Sciatic nerve (tissue), 2 donors: ENCODE results near the gene TFAM. TPM values are rescaled to one million over a fixed set of nuclear protein-coding genes. Genes with fewer than 3 reads are reported as not detected.
"Not testable (repeated sequence)": the region's sequence is repeated elsewhere in the genome, so short reads cannot be mapped to it uniquely, and the experiment has no call there.

Experiments
- ATAC-seq: fragments of 200-7000 bp; cut with Tn5 transposase; one replicate; pipeline ENCODE4 v1.9.1; 2020; ENCODE audit warnings: mild to moderate bottlenecking, moderate library complexity
- DNase-seq: peaks from one replicate; pipeline ENCODE4 v3.0.0-alpha.2; 2020; ENCODE audit warnings: low spot score
- intact Hi-C: fragments of 100-400 bp; cut with DNase I; formaldehyde crosslinking; loops from one replicate; pipeline ENCODE4 v1.14.2; 2022
- total RNA-seq: library from RNA; stranded (reverse); fragmentation: NEBNext Ultra II Directional; extraction: Animal tissue kit (Norgen Biotek cat#: 25700); gene quantifications from one replicate; pipeline ENCODE4 v1.2.1, GENCODE V29; 2021
- donor health status: DM: no; HTN: no; CAD: no.
- donor health status: DM: no; HTN: no; CAD: no.

The TFAM gene
- total RNA-seq, 1 donor from 2014 or later = 28.1 TPM

DNA sequence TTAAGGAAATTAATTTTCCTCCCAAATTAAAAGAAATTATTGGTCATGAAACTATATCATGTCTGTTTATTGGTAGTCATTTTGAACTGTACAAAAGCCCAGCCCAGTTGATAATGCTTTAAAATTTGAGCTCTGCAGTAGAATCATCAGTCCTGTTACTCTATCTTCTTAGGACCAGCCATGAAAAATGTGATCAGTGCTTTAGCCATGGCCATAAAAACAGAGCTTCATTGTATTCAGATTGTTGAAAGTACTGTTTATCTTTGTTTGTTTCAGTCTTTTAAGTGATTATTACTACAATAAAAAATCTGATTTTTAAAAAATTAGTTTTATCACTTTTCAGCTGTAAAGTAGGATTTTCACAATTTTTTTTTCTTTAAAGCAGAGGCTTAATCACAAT, 13.7 kb upstream of the TFAM start:
- intact Hi-C loops = no loop called here
- ATAC-seq (no peak), DNase-seq (no peak)

DNA sequence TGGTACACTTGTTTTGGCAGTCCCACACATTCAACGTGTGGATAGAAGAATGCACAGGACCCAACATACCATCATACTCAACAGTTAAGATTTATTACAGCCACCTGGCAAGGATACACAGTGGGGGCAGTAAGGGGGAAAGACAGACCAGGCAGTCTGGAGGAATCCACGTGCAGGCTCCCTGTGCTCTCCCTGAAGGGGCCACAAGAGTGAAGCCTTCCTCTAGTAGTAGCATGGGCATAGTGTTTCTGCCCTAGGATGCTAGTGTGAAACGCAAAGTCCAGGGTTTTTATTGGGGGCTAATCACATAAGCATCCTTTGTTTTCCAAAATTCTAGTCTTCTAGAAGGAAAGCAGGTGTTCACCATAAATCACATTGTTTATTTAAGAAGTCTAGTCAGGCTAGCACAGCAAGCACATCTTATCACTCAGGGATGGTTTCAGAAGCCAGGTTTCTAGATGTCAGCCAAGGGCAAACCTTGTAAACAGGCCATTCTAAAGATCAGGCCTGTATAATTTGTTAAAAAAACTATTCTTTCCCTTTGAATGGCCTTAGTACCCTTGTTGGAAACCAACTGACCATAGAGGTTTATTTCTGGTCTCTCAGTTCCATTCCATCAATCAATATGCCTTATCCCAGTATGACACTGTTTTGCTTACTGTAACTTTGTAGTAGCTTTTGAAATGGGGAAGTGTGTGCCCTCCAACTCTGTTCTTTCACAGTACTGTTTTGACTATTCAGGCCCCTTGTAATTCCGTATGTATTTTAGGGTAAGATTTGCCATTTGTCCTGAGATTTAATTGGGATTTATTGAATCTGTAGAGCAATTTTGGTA, 12.4 kb upstream of the TFAM start:
- ATAC-seq = no peak

DNA sequence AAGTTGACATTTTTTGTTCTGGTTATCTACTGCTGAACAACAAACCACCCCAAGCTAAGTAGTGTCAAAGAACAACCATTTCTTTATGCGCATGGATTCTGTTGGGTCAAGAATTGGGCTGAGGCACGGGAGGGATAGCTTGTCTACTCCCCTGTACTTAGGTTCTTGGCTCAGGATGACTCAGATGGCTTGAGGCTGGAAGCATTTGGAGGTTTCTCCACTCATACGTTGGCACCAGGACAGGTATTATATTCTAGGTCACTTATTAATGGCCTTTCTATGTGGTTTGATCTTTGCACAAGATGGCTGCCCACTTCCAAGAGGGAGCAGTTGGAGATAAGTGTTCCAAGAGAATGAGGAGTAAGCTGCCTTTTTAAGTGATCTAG, 11.8 kb upstream of the TFAM start:
- ATAC-seq = no peak
- intact Hi-C loops = no loop called here
- no peak for DNase-seq

More for the DNA sequence above, 12.4 kb upstream of the TFAM start:
- intact Hi-C loops = no loop called here
- no peak for DNase-seq

DNA sequence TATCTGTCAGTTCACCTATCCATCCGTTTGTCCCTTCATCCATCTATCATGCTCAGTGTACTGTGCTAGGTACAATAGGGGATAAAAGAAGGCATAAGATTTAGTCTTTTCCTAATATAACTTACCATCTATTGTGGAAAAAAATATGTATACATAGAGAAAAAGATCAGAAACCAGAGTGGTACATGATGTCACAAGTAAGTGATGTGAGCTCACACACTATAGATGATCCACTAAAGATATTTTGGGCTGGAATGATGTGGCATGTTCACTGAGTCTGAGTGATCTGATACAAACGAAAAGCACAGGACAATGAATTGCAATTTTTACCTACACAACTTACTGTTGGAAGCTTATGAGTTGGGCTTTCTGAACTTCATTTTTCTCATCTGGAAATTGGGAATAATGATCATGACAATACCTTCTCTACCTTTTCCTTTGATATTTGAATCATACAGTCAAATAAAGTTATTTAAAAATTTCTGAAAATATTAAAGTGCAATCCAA, 2.7 kb upstream of the TFAM start:
- ATAC-seq = no peak
- intact Hi-C loops = no loop called here
- DNase-seq = no peak

DNA sequence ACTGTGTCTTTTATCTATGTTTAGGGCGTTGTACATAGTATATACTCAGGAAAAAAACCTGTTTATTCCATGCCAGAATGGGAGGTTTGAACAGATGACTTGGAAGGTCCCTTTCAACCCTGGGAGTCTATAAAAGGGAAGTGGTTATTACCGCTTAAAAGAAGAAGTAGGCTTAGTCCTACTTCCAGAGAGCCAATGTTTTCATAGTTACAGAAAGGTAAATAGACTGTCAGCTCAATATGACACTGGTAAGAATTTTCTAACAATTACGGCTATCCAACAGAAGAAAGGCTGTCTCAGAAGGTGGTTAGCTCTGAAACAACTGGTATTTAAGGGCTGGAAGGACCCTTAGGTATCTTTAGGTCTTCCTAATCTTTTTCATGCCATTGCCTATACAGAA, 1.1 kb upstream of the TFAM start:
- intact Hi-C loops = no loop called here
- peak; percentile 29 for ATAC-seq
- no peak for DNase-seq

DNA sequence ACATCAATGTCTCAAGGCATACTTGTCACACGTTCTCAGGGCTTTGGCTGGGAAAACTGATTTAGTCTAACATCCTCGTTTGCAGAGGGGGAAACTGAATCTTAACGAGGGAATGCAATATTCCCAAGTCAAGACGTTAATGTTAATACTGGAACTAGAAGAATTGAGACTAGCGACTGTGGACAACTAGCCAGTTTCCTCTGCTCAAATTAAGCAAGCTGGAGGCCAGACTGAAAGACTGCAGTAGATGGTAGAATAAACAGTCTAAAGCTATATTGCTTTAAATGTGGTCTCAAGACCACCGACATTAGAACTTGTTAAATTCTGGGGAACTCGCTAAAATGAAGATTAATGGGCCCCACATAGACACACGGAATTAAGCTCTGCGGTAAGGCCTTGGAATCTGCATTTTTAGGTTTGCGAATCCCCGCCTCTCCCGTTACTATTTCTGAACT, 639 bp upstream of the TFAM start:
- DNase-seq (no peak), ATAC-seq (no peak)
- intact Hi-C loops = no loop called here

DNA sequence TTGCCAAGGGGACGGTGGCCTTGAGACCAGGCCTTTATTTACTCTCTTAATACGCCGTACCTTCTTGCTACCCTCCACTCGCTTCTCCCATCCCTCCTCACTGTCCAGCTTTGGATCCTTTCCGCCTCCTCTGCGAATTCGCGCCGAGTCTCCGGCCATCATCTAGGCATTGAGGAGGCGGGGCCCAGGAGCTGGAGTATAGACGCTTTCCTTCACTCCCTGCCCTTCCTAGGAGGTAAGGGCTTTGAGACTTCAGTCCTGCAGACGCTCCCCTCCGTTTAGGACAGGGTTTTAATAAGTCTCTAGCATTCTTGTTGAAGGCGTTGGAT, 538 bp downstream of the TFAM start:
- intact Hi-C loops = no loop called here
- DNase-seq (no peak), ATAC-seq (peak; percentile 6)

DNA sequence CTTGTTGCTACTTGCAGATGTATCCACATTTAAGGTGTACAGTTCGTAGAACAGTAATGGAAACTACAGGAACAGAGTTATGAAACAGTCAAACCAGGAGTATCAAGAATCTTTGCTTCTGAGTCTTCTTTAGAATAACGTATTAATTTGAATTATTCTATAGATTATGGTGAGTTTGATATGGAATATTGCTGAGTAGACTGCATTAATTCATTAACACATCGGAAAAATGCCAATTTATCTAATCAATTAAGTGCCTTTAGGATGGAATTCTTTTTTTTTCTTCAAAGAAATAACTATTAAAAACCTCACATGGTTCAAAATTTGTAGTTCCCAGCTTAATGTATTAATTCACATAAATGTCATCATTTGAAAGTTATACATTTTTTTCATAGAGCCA, 3.8 kb downstream of the TFAM start:
- DNase-seq (no peak), ATAC-seq (no peak)
- intact Hi-C loops = no loop called here

DNA sequence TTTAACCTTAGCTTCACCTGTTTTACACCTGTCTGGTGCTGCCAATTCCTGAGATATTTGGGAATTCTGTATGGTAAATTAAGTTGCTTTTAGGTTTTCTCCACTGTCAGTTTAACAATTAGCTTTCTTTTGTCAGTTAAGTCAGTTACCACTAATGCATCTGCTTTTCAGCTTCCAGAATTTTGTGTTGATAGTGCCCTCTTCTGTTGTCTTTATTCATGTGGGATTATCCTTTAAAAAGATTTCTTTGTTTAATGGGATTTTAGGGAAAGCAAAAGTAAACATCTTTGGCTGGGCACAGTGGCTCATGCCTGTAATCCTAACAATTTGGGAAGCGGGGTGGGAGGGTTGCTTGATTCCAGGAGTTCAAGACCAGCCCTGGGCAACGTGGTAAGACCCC, 8.1 kb downstream of the TFAM start:
- ATAC-seq = no peak
- no peak for DNase-seq
- intact Hi-C loops = no loop called here

DNA sequence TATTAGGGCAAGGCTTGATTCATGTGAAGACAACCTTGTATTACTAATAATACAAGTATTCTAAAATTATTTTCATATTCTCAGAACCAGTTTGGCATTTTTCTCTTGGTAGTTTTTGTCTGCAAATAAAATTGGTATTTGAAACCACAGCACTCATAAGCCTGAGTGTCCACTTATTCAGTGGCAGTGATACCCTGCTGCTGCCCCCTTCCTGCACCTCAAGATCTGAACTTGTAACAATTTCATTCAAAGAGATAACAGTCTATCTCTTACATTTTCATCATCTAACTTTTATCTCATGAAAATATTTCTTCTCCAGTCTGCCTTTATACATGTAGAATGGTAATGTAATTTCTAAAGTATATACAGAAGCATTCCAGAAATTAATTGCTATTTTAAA, 9.3 kb downstream of the TFAM start:
- intact Hi-C loops = no loop called here
- ATAC-seq (no peak), DNase-seq (no peak)

DNA sequence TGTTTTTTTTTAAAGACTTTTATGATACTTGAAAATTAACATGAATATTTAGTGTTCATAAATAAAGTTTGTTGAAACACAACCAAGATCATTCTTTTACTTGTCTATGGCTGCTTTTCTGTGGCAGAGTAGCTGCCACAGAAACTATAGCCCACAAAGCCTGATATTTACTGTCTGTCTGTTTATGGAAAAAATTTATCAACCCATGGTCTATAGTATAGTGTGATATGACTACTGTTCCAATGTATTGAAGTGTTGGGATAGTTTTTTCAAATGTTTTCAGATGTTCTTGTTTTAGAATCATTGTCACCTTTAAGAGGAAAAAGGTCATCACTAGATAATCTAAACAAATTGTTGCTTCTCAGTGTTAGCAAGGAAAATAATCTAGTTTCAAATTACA, 10.8 kb downstream of the TFAM start:
- intact Hi-C loops = no loop called here
- DNase-seq (no peak), ATAC-seq (no peak)

DNA sequence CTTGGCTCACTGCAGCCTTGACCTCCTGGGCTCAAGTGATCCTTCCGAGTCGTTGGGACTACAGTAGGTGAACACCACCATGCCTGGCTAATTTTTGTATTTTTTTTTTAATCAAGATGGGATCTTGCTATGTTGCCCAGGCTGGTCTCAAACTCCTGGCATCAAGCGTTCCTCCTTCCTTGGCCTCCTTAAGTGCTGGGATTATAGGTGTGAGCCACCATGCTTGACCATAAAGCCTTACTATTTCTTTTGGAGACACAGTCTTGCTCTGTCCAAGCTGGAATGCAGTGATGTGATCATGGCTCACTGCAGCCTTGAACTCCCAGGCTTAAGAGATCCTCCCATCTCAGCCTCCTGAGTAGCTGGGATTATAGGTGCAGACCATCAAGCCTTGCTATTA, 12.6 kb downstream of the TFAM start:
- intact Hi-C loops = no loop called here
- ATAC-seq = no peak
- no peak for DNase-seq

DNA sequence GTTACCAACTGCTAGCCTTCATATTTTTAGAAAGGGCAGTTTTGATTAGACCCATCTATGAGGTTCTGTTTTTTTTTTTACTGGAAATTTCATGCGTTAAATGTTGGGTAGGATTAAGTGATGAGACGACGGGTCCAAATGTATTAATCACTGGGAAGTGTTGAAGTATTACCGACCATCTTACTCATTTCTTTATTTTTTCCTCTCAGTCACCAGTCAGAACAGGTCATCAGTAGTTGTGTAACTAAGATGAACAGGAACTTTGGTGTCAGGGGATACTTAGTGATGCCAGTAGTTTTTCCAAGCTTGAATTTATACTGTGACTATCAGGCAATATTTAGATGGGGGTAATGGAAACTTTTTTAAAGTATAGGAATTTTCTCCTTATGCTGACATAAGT, 14.2 kb downstream of the TFAM start:
- DNase-seq (no peak), ATAC-seq (no peak)
- intact Hi-C loops = no loop called here

DNA sequence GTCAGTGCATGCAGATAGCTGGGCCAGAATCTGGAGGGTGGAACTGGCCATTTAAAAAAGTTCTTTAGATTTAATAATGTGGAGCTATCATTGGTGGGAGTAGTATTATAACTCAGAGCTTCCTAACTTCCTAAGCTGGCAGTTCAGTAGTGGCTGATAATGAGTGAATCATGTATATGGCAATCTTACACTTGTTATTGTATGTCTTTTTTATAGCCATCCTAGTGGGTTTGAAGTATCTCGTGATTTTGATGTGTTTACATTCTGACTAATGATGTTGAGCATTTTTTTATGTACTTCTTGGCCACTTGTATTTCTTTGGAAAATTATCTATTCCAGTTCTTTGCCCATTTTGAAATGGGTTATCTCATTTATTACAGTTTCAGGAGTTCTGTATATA, 15.4 kb downstream of the TFAM start:
- DNase-seq (no peak), ATAC-seq (no peak)
- intact Hi-C loops = no loop called here

DNA sequence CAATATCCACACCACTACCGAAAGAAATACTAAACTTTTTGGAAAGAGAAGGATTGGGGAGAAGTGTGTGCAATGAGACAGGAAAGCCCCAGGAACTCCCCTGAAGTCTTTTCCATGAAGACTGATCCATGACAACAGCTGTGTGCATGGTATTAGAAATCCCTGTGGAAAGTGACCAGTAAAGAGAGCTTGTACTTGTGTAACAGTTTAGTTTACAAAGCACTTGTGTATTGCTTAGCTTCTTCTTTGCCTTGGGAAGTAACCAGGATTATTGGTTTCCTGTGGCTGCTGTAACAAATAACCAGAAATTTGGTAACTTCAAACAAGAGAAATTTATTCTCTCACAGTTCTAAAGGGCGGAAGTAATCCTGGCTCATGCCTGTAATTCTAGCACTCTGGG, 18.8 kb downstream of the TFAM start:
- DNase-seq = no peak
- no peak for ATAC-seq
- intact Hi-C loops = no loop called here

DNA sequence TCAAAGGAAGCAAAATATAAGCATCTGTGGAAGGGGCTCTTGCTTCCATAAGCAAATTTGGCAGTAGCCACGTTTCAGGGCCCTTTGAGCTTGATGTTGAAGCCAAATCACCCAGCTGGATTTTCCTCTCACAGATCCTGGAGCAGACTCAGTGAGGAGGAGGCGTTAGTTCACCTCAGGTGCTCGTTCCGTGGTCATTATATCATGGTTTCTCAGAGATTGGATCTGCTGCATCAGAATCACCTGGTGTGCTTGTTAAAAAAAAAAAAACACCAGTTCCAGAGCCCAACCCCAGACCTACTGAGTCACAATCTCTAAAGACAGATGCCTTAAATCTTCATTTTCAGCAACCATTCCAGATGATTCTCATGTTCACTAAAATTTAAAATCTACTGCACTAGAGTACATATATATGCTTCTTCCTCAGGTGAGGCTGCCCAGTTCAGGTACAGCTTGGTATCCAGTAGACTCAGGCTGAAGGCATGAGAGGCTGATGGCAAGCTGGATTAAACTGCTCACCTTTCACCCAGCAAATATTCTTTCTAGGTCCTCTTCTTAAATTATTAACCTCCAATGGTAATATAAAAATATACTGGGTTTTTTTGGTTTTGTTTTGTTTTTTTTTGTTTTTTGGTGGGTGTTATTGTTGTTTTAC, 24.9 kb downstream of the TFAM start:
- intact Hi-C loops = no loop called here
- no peak for ATAC-seq
- DNase-seq = no peak

DNA sequence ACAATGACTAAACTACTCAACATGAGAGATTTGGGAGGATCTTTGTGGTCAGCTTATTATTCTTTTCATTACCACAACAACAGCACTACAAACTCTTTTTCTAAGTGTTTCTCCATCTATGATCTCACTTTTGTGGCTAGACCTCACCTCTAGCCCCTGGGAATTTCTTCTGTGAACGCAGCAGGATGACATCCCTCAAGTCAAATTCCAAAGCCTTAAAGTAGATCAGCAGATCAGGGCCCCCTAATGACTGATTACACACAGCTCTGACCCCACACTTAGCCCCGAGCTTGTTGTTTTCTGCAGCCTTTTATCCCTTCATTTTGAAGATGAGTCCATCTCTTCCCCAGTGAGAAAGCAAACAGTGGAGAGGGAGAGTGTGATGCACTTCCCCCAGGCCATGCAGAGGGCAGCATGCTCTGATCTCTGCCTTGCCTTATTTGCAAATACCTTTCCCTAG, 27.3 kb downstream of the TFAM start:
- no peak for DNase-seq
- intact Hi-C loops = no loop called here
- no peak for ATAC-seq

DNA sequence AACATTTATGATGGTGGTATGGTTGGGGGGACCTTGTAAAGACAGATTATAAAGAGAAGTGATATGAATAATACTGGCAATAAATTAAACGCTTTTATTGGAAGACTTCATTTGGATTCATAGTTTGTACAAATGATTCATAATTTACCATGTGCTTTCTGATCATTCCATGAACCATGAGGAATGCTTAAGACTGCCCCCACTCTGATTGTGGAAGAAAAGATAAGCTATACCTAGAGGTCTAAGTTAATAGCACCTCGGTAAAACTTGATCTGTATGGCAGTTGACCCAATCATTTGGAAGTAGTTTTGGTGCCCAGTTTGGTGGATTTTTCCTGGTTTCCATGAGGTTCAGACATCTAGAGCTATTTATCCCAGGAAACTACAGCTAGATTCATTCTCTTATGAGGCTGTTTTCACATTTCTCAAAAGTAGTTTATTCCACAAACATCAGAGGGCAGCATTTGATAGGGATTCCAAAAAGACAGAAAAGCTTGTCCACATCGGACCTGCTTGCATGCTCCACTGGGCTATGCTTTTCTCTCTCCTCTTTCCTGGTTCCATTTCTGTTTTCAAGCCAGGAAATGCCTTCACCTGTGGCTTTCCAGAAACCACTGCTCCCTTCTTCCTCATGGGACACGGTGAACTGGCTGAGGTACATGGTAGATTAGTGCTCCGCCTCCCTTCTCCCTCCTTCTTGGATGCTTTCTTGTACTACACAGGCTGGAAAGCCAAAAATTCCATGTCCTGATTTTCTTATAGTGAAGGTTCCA, 29.2 kb downstream of the TFAM start:
- intact Hi-C loops = no loop called here
- ATAC-seq = peak; percentile 91
- DNase-seq = no peak

DNA sequence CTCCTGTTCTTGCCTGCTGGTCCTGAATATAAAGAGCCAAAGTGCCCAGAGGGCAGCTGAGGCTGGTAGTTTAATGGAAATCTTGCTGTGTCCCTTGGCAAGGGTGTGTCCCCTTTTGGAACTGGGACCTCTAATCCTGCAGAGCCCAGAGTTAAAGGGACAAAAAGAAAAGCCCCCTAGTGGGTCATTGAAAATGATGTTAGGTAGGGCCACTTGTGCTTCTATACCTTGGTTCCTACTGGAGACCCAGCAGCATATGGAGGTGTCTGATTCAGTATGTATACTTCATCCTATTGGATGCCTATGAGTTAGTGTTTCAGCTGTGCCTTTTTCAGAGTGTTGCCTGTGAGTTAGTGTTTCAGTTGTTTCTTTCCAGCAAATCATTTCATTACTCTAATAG, 30.5 kb downstream of the TFAM start:
- DNase-seq (no peak), ATAC-seq (no peak)
- intact Hi-C loops = no loop called here

DNA sequence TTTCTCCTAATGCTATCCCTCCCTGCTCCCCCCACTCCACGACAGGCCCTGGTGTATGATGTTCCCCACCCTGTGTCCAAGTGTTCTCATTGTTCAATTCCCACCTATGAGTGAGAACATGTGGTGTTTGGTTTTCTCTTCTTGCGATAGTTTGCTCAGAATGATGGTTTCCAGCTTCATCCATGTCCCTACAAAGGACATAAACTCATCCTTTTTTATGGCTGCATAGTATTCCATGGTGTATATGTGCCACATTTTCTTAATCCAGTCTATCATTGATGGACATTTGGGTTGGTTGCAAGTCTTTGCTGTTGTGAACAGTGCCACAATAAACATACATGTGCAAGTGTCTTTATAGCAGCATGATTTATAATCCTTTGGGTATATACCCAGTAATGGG, 32.7 kb downstream of the TFAM start:
- intact Hi-C loops, ATAC-seq, DNase-seq: not testable (repeated sequence)
